ENCODE data around the gene CCL15.
"Not testable (repeated sequence)": the region's sequence is repeated elsewhere in the genome, so short reads cannot be mapped to it uniquely, and the experiment has no call there.

The CCL15 gene, protein sequence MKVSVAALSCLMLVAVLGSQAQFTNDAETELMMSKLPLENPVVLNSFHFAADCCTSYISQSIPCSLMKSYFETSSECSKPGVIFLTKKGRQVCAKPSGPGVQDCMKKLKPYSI

DNA sequence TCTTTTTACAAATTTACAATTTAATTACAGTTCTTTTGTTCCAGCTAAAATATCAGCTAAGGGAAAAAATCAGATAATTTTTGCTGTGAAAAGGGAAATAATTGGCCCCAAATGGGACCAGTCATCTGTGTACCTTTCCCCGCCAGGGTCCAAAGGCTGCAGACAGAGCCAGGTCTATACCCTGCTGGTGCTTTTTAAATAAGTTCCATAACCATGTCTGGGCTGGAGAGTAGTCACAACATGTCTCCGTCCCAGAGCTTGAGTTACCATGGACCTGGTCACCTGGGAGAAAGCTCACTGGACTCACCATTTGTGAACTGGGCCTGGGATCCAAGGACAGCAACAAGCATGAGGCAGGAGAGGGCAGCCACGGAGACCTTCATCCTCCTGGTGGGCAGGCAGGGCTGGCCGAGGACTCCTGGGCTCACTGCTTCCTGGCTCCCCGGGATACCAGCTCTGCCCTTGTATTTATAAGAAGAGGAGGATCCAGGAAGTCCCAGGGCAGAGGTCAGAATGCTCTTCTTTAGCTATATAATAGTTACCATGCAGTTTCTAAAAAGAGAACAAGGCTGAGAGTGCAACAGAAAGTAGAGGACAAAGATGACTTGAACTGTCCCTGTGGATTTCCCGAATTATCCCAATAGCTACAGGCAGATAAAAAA lies at the start of gene CCL15:
CCL15 (minus strand) TSS at position 444 of the 662 bp plus-strand sequence; CDS start at position 383, 61 bp downstream.
- DNase-seq: no peak

DNA sequence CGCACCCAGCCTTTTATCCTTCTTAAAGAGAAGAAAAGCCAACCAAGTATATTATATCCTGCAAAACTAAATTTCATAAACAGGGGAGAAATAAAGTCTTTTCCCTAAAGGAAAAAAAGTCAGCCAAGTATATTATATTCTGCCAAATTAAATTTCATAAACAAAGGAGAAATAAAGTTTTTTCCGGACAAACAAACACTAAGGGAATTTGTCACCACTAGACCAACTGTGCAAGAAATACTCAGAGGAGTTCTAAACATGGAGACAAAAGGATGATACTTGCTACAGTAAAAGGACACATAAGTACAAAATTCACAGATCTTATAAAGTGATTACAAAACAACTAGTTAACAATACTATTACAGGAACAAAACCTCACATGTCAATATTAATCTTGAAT lies 48.3 kb upstream of the CCL15 start:
- no peak for DNase-seq

DNA sequence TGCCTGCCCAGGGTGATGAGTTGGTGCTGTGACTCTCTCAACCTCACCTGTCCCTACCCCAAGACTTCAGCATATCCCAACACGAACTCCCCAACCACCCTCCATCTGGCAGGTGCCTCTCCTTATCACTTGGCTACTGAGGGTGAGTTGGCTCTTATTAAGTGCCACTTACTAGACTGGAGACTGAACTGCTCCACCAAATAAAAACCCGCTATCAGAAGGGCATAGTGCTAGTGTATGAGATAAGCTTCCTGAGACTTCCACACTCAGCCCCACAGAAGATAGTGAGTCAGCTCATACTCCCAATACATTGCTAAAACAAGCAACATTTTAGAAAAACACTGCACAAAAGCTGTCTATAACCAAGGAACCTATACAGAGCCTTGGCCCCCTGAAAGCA lies 46.7 kb upstream of the CCL15 start:
- DNase-seq: no peak

DNA sequence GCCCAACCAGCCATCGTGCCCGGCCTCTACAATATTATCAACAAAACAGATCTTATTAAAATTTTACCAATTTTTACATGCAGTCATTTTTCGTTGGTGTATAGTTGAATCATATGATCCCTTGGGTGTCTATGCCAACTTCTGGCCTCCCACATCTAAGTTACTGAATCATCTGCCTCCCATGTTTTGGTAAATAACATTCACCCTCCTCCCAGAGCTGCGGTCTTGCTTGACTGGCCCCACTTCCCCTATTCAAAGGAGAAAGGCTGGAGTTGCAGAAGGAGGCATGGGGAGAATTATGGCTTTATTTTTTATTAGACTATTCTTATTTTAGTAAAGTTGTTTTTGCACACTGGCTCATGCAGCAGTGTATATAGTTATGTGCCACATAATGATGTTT lies 34.9 kb upstream of the CCL15 start:
- DNase-seq: no peak

DNA sequence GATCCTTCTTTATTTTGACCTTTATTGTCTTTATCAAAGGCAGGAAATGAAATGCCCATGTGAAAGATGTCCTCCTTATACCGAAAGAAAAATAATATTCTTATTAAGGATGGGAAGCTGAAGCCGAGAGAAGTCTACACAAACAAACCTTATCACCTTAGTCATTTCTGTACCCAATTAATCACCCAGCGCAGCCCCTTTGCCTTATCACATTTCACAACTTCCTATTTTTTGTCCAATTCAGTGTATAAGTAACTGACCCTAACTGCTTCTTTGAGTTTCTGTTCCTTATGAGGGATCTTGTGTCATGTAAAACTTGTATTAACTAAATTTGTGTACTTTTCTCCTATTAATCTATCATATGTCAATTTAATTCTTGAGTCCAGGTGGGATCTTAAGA lies 32.8 kb upstream of the CCL15 start:
- no peak for DNase-seq

DNA sequence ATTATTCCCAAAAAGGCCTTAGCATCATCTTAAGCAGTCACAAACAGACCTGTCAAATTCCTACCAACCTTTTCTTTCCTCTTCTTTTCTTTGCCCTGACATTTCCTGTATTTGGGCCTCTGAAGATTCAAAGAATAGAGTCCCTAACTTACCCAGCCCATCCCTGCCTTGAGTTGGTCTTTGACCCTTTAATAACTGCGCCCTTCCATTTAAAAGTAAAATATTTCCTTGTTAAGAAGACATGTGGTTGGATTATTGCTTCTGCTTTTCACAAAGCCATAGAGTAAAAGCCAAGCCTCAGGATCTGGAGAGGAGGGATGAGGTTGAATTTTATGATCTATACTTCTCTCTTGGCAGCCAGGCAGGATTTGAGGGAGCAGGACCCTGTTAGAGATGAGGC lies 29.6 kb upstream of the CCL15 start:
- DNase-seq: no peak

DNA sequence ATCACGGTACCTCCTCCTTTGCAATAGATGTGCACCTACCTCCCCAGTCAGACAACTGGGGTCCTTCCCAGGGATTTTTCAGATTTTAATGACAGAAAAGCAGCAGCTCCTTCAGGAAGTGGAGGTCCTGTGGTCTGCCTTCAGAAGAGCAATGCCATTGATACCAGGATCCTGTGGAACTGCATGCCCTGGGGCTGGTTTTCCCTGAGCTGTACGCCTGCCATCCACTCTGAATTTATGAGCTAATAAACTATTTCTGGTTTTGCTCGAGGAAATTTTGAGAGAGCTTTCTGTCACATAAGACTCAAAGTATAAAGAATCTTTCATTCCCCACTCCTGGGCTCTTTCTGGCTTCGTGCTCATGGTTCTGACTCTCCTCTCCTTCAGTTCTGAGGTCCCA lies 26.4 kb upstream of the CCL15 start:
- DNase-seq: no peak

DNA sequence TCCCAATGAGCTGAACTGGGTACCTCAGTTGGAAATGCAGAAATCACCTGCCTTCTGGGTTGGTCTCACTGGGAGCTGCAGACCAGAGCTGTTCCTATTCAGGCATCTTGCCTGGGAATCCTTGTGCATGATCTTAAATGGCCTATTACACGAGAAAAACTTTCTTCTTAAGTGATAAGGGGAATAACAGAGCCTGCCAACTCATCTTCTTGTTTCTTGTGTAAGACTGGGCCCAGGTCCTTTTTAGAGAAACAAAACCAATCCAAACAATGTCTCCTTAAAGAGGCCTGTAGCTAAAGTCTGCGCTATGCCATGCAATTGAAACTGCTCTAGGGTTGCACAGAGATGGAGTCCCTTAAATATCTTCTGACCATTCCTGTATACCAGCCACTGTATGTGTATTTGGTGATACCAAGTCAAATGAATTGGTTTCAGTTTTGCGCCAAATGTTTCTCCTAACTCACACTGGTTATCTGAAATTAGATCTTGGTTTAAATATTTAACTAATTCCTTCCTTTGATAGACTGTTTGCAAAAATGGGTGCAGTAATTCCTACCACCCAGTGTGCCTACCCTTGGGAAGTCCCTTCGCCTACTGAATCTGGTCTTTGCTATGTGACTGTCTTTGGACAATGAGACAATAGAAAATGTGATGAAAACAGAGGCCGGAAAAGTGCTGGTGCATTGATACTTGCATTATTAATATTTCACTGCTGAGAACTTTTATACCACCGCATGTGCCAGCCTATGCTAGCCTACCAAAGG lies 22.9 kb upstream of the CCL15 start:
- DNase-seq: no peak

DNA sequence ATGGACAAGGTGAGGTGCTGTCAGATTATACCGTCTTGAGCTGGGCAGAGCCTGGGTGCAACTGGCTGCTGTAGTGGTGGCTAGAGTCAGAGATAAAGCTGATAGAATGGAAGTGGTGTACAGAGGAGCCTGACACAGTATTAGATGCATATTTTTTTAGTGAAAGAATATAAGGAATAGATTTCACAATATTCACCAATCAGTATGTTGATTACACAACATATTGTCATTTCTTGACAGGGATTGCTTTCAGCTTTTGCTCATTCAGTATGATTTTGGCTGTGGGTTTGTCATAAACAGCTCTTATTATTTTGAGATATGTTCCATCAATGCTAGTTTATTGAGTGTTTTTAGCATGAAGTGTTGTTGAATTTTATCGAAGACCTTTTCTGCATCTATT lies 18.1 kb upstream of the CCL15 start:
- no peak for DNase-seq

DNA sequence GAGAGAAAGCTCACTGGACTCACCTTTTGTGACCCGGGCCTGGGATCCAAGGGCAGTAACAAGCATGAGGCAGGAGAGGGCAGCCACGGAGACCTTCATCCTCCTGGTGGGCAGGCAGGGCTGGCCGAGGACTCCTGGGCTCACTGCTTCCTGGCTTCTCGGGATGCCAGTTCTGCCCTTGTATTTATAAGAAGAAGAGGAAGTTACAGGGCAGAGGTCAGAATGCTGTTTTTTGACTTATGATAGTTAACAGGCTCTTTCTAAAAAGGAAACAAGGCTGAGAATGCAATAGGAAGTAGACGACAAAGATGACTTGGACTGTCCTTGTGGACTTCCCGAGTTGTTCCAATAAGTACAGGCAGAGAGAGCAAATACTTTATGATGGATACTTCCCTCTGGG lies 16.4 kb upstream of the CCL15 start, which contains the start of gene CCL23:
CCL23 (minus strand) TSS at position 174 of the 400 bp plus-strand sequence; CDS start at position 99, 75 bp downstream.
- DNase-seq: no peak

DNA sequence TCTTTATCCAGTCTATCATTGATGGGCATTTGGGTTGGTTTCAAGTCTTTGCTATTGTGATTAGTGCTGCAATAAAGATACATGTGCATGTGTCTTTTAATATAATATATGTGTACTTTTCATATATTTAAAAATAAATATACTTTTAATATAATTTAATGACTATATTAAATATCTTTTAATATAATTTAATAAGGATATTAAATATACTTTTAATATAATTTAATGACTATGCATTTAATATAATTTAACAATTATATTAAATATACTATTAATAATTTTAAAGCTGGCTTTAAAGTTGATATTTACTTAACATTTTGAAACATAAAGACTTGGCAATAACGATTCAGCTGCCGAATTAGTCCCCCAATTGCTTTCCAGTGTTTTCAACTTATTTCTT lies 15.2 kb upstream of the CCL15 start:
- no peak for DNase-seq

DNA sequence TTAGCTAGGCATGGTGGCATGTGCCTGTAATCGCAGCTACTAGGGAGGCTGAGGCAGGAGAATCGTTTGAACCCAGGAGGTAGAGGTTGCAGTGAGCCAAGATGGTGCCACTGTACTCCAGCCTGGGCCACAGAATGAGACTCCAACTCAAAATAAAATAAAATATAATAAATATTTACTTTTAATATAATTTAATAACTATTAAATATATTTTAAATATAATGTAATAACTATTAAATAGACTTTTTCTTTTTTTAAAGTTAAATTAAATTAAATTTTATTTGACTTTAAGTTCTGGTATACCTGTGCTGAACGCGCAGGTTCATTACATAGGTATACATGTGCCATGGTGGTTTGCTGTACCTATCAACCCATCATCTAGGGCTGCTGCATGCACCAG lies 14.5 kb upstream of the CCL15 start:
- DNase-seq: not testable (repeated sequence)

DNA sequence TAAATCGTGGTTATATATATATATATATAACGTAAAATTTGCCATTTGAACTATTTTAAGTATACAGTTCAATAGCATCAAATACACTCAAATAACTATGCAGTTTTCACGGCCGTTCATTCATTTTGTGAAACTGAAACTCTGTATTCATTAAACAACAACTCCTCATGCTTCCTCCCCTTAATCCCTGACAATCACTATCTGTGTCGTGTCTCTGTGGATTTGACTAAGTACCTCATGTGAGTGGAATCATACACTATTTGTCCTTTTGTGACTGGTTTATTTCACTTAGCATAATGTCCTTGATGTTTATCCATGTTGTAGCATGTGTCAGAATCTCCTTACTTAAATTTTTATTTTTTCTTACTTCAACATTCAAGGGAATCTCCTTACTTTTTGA lies 13.6 kb upstream of the CCL15 start:
- DNase-seq: no peak

DNA sequence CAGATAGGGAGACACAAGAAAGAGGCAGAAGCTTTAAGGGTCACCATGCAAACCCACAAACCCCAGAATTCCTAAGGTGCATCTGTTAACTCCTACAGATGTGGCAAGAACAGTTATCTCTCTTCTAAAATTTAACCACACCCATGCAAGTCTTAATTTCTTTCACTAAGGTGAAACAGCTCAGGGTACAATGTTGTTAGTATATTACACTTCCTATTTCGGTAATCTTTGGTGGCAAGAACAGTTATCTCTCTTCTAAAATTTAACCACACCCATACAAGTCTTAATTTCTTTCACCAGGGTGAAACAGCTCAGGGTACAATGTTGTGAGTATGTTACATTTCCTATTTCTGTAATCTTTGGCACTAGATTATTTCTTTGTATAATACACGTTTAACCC lies 9.8 kb upstream of the CCL15 start:
- DNase-seq: no peak

DNA sequence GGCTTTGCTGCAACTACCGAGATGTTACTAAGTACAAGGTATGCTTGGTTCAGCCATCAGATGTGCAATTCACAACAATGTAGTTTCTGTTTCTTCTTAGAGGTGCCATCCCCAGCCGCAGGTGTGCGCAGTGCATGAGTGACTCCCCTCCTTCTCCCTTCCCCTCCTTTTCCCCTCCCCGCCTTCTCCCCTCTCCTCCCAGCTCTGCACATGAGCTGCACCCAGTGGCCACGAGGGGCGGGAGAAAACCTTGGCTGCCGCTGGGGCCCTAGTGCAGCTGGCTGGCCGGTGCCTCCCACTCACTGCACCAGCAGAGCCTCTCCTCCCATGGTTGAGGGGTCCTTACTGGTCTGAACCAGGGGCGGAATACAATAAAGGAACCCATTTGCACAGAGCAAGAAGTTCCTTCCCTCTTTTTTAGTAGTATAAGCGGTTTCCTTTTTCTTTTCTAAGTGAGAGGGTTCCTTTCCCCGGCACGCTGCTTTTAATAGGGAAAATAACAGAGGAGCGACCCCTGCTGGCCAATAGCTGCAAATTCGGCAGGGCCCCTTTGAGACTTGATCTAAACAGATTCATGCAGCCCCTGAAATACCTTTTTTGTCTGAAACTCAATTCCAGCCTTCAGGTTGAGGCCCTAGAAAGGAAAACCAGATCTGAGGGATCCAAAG lies 7.8 kb upstream of the CCL15 start:
- DNase-seq: no peak

DNA sequence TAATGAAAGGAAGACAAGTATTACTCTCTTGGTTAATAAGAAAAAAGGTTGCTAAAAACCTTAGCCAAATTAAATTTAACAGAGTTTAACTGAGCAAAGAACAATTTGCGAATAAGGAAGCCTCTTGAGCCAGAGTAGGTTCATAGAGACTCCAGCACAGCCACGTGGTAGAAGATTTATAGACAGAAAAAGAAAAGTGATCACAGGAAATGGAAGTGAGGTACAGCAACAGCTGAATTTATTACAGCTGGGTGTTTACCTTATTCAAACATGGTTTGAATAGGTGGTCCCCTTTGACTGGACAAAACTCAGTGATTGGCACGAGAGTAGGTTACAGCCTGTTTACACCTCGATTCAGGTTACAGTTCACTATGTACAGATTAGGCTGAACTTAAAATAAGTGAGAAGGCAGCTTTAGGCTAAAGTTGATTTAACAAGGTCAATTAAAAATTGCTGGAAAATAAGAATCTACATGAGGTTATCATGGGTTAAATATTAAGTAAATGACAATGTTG lies 3.3 kb upstream of the CCL15 start:
- no peak for DNase-seq

DNA sequence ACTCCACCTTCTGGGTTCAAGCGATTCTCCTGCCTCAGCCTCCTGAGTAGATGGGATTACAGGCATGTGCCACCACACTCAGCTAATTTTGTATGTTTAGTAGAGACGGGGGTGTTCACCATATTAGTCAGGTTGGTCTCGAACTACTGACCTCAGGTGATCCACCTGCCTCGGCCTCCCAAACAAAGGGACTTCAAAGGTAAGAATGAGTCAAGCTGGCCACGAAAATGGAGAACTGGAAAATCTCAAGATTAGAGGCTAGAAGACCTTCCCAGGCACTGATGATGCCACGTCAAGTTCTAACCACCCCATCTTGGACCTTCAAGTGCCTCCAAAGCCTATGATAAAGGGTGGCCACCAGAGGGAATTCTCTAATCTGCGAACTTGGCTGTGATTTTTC lies 1.3 kb upstream of the CCL15 start:
- no peak for DNase-seq

DNA sequence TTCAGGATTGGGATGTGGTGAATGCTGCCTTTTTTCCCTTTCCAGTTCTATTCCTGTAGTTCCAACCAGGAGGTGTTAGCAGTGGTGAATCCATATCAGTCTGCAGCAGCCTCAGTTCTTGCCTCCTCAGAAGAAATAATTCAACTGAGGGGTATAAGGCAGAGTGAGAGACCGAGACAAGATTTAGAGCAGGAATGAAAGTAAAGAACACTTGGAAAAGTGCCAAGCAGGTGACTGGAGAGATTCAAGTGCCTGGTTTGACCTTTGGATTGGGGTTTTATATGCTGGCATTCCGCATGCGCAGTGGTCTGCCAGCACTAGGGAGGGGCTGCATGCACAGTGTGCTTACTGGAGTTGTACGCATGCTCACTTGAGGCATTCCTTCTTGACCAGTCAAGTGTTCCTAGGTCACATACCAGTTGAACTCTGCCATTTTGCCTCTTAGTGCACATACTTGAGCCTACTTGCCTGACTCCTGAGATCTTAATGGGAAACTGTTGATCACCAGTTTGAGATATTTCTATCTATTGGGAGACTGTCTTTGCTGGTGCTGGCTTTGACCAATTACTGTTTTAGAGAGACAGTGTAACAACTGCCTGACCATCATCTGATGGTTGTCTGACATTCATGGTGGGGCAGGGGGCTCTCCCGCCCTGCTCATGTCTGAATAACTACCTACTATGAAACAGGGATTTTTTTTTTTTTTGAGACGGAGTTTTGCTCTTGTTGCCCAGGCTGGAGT lies 680 bp upstream of the CCL15 start:
- no peak for DNase-seq

DNA sequence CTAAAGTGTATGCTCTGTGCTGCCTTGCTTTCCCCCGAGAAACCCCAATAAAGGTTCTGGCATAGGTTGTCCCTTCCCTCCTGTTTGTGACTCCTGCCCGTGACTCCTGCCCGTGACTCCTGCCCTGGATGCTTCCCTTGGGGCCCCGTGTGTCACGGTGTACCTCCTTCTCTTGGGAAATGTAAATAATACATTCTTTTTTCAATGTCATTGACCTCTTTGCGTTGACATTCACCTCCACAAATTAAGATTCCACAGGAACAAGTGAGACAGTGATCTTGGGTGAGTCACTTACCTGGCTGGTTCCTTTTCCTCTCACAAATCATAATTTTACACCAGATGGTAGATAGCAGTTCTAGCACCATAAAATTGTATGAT lies 632 bp downstream of the CCL15 start:
- DNase-seq: no peak

DNA sequence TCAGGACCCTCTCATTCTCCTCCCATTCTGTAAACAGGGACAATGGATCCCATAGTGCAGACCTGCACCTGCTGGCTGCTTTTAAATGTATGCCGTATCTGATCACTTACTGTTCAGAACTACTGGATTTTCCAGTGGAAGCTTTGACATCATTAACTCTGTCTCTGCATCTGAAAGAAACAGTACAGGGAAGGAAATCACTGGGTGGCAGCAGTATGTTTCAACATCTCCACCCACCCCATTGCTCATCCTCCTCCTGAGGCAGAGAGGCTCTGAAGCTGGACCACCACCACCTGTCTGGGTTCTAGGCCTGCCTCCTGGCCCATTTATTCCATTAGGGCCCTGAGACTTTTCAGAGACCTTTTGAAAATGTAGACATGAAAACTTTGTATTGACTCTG lies 2.6 kb downstream of the CCL15 start:
- no peak for DNase-seq

DNA sequence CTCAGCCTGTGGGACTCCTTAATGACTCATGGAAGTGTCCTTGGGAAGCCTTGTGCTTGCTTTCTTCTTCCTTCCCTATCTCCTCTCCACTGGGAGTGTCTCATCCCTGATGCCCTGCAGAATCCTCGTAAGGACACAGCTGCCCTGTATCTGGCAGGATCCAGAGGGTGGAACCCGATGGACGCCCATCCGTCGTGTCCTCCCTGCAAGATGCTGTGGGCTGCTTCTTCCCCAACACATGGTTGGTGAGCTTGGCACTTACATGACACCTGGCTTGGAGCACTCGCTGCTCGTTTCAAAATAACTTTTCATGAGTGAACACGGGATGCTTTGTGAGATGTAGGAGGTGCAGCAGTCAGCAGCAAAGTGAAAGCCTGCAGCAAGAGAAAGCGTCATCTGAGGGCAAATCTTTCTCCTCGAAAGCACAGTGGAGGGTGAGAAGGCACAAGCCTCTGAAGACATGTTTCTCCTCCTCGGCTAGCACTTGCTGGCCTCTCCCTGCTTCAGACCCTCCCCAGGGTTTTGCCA lies 3.3 kb downstream of the CCL15 start:
- DNase-seq: no peak

DNA sequence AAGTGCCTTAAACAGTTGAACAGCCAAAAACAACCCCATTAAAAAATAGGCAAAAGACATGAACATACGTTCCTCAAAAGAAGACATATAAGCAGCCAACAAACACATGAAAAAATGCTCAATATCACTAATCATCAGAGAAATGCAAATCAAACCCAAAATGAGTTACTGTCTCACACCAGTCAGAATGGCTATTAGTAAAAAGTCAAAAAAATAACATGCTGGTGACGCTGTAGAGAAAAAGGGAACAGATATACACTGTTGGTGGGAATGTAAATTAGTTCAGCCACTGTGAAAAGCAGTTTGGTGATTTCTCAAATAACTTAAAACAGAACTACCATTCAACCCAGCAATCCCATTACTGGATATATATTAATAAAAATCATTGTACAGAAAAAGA lies 6.0 kb downstream of the CCL15 start:
- not testable (repeated sequence) for DNase-seq

DNA sequence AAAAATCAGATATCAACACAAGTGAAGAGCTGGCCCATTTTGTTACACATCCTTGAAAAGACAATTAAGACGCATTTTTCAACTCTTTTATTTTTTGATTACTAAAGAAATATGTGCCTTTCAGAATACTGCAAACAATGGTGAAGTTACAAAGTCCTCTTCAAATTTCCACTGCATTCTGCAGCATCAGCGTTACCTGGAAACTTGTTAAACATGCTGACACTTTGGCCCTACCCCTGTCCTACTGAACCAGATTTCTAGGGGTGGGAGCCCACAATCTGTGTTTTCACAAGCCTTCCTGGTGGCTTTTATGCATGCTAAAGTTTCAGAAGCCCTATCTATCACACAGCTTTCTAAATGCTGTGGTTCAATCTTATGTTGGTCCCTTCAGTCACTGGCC lies 10.3 kb downstream of the CCL15 start:
- DNase-seq: no peak

All from activated CD4-positive, alpha-beta T cell treated with anti-CD3 and anti-CD28 coated beads, Interleukin-2, amount 50 U/mL, for 1 hour (primary cell).